DOHH2 (cell line): ENCODE data around the gene TCF3.

ENCODE experiments used
- H3F3A ChIP-seq: fragments of 200-600 bp; sonication (generic), shearing (Covaris generic); 2 replicates; pipeline ENCODE4 v1.6.0; 2016; ENCODE audit warnings: antibody characterized with exemption, mild to moderate bottlenecking; ENCODE audit not compliant: control insufficient read depth, insufficient read depth
- H3K27ac ChIP-seq: fragments of 200-600 bp; sonication (generic); 2 replicates; pipeline ENCODE4 v1.5.1; 2014; ENCODE audit warnings: low read depth, mild to moderate bottlenecking, low read length, moderate library complexity
- H3K27me3 ChIP-seq: fragments of 200-600 bp; sonication (generic); 2 replicates; pipeline ENCODE4 v1.6.1; 2014; ENCODE audit warnings: mild to moderate bottlenecking, low read length, mixed read lengths; ENCODE audit not compliant: control insufficient read depth
- H3K36me3 ChIP-seq: fragments of 200-600 bp; sonication (generic); 2 replicates; pipeline ENCODE4 v1.6.1; 2014; ENCODE audit warnings: mild to moderate bottlenecking, low read length, moderate library complexity, mixed read lengths; ENCODE audit not compliant: control insufficient read depth
- H3K4me1 ChIP-seq: fragments of 200-600 bp; sonication (generic); 2 replicates; pipeline ENCODE4 v1.6.1; 2014; ENCODE audit warnings: mild to moderate bottlenecking, low read length, mixed read lengths; ENCODE audit not compliant: control insufficient read depth
- H3K4me2 ChIP-seq: fragments of 200-600 bp; sonication (generic); 2 replicates; pipeline ENCODE4 v1.6.0; 2014; ENCODE audit warnings: mild to moderate bottlenecking, low read length, moderate library complexity
- H3K4me3 ChIP-seq: fragments of 200-600 bp; sonication (generic); 2 replicates; pipeline ENCODE4 v1.5.1; 2014; ENCODE audit warnings: mild to moderate bottlenecking, low read length, mixed read lengths
- H3K79me2 ChIP-seq: fragments of 200-600 bp; sonication (generic); 2 replicates; pipeline ENCODE4 v1.6.1; 2014; ENCODE audit warnings: mild to moderate bottlenecking, low read length, mixed read lengths; ENCODE audit not compliant: control insufficient read depth
- H3K9me2 ChIP-seq: fragments of 200-600 bp; sonication (generic); replicated peaks from 2 replicates; pipeline ENCODE4 v1.6.1; 2014; ENCODE audit warnings: mild to moderate bottlenecking, low read length, mixed read lengths; ENCODE audit not compliant: control insufficient read depth
- H3K9me3 ChIP-seq: fragments of 200-600 bp; sonication (generic); 2 replicates; pipeline ENCODE4 v1.6.1; 2014; ENCODE audit warnings: antibody characterized with exemption, low read length, mixed read lengths; ENCODE audit not compliant: control insufficient read depth, insufficient read depth
- H4K20me1 ChIP-seq: fragments of 200-600 bp; sonication (generic); 2 replicates; pipeline ENCODE4 v1.6.0; 2014; ENCODE audit warnings: low read depth, mild to moderate bottlenecking, antibody characterized with exemption, low read length, moderate library complexity; ENCODE audit not compliant: control insufficient read depth, insufficient read depth
- EZH2phosphoT487 ChIP-seq: fragments of 200-600 bp; sonication (generic); IDR thresholded peaks from 2 replicates; pipeline ENCODE4 v1.6.1; 2017; ENCODE audit warnings: borderline replicate concordance, mild to moderate bottlenecking, antibody characterized with exemption, low read length, moderate library complexity, mixed read lengths
- TF ChIP-seq, protein P1 (sequence below): fragments of 200-600 bp; sonication (generic); IDR thresholded peaks from one replicate; pipeline ENCODE4 v1.5.1; 2014; ENCODE audit warnings: antibody characterized with exemption, mild to moderate bottlenecking, low read depth, low read length; ENCODE audit not compliant: poor library complexity, severe bottlenecking

TCF3 gene

DNA sequence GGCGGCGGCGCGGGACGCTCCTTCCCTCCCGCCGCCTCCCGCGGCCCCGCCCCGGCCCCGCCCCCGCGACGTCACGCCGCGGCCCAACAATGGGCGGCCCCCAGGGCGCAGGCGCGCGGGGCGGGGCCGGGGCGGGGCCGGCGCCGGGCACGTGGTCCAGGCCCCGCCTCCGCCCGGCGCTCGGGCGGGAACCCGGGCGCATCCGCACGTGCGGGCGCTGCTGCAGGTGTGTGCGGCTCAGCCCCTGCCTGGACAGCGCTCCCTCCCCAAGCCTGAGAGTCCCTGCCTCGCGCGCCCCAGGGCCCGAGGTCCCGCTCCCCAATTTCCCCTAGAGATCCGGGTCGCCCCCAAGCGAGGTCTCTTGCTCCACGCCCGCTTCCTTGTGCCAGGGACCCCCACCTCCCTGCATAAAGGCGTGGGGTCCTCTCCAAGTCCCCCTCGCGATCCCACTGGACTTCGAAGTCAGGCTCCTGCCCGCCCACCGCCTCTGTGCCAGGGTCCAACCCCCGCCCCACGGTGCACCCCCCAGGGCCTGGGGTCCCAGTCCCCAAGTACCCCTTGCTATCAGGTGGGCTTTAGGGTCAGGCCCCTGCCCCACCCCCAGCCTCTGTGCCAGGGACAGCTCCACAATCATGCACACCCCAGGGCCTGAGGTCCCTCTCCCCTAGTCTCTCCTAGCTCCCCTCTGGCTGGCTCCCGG is 83.9 kb downstream of the TCF3 start, which contains the start of gene MEX3D:
TSS of gene MEX3D (minus strand) at position 6 of the 700 bp plus-strand sequence. CDS start 267 bp downstream, outside the sequence.
- peaks cover 19% of the 10 kb centered on the region for H3K4me1 ChIP-seq
- H4K20me1 ChIP-seq, result no peaks in the 10 kb centered on the region
- H3K27ac ChIP-seq, result no peak within 1 kb of the TSS
- peaks cover 3% of the 10 kb centered on the region; the same call in 1 of the 2 replicates for H3K9me3 ChIP-seq
- no peaks in the 10 kb centered on the region for H3K9me2 ChIP-seq
- H3K36me3 ChIP-seq, result no peaks in the 10 kb centered on the region
- H3K4me2 ChIP-seq, result peak within 1 kb of the TSS; percentile 64
- peak within 1 kb of the TSS; percentile 56 for H3K4me3 ChIP-seq
- peaks cover 8% of the 10 kb centered on the region for H3F3A ChIP-seq
- TF ChIP-seq, protein P1, sequence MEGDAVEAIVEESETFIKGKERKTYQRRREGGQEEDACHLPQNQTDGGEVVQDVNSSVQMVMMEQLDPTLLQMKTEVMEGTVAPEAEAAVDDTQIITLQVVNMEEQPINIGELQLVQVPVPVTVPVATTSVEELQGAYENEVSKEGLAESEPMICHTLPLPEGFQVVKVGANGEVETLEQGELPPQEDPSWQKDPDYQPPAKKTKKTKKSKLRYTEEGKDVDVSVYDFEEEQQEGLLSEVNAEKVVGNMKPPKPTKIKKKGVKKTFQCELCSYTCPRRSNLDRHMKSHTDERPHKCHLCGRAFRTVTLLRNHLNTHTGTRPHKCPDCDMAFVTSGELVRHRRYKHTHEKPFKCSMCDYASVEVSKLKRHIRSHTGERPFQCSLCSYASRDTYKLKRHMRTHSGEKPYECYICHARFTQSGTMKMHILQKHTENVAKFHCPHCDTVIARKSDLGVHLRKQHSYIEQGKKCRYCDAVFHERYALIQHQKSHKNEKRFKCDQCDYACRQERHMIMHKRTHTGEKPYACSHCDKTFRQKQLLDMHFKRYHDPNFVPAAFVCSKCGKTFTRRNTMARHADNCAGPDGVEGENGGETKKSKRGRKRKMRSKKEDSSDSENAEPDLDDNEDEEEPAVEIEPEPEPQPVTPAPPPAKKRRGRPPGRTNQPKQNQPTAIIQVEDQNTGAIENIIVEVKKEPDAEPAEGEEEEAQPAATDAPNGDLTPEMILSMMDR, result no peak
- no peak for TF ChIP-seq EZH2phosphoT487
- H3K27me3 ChIP-seq, result peaks cover 10% of the 10 kb centered on the region; the same call in 1 of the 2 replicates
- H3K79me2 ChIP-seq, result 0 out of 2 replicates have a peak, but pooled peaks cover 5% of the 10 kb centered on the region

DNA sequence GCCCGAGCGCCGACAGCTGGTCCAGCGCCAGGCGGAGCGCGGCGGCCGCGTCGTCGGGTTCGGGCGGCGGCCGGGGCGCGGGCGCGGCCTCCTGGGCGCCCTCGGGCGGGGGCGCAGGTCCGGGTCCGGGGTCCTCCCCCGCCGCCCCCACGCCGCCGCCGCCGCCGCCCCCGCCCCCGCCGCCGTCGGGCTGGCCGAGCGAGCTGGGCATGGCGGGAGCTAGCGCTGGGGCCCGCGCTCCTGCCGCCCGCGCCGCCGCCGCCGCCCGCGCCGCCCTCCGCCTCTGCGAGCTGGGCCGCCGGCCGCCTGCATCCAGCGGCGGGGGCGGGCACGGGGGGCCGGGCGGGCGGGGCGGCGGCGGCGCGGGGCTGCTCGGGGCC is 84.6 kb downstream of the TCF3 start:
- Histone ChIP-seq H3K4me2 (no peak overlapping the region), H3K4me3 (no peak overlapping the region), H3K9me3 (peaks cover 3% of the 10 kb centered on the region; the same call in 1 of the 2 replicates)

DNA sequence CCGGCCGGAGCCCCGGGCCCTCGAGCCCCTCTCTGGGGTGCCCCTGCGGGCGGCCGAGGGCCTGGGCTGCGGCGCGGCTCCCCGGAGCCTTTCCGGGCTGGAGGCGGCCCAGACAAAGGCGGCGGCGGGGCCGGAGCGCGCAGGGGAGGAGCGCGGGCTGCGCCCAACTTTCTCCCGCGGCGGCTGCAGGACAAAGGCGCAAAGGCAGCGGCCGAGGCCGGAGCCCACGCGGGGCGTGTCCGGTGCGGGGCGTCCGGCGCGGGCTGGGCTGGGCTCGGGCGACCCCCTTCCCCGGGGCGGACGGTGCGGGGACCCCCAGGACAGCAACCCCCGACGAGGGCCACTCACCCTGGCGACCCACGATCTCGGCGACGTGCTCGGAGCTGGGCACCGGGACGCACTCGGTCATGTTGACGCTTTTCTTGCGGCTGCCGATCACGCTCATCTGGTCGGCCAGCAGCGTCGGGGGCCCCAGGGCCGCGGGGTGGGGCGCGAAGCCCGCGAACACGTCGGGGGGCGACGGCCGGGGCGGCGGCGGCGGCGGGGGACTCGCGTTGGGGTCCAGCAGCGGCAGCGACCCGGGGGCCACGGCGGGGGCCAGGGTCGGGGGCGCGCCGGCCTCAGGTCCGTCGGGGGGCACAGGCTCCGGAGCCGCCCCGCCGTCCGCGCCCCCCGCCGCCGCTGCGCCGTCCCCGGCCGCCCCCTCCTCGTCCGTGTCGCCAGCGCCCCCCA is 85.1 kb downstream of the TCF3 start:
- peak overlapping the region; percentile 56 for H3K4me3 ChIP-seq
- peaks cover 3% of the 10 kb centered on the region; the same call in 1 of the 2 replicates for H3K9me3 ChIP-seq
- H3K36me3 ChIP-seq, result no peaks in the 10 kb centered on the region
- peaks cover 10% of the 10 kb centered on the region; the same call in 1 of the 2 replicates for H3K27me3 ChIP-seq
- no peaks in the 10 kb centered on the region for H3K9me2 ChIP-seq
- H3K4me2 ChIP-seq, result peak overlapping the region; percentile 64
- TF ChIP-seq EZH2phosphoT487, result no peak
- TF ChIP-seq, protein P1, result no peak
- no peak overlapping the region for H3K27ac ChIP-seq
- H4K20me1 ChIP-seq, result no peaks in the 10 kb centered on the region
- peaks cover 19% of the 10 kb centered on the region for H3K4me1 ChIP-seq
- H3F3A ChIP-seq, result peaks cover 7% of the 10 kb centered on the region
- peaks cover 5% of the 10 kb centered on the region; the same call in 1 of the 2 replicates for H3K79me2 ChIP-seq

More for the DNA sequence above, 84.6 kb downstream of the TCF3 start:
- Histone ChIP-seq H3K4me1 (peaks cover 19% of the 10 kb centered on the region), H3K27me3 (peaks cover 10% of the 10 kb centered on the region; the same call in 1 of the 2 replicates), H4K20me1 (no peaks in the 10 kb centered on the region), H3F3A (peaks cover 7% of the 10 kb centered on the region), H3K79me2 (peaks cover 5% of the 10 kb centered on the region; the same call in 1 of the 2 replicates), H3K36me3 (no peaks in the 10 kb centered on the region), H3K9me2 (no peaks in the 10 kb centered on the region), H3K27ac (no peak overlapping the region)
- TF ChIP-seq, protein P1, result no peak
- no peak for TF ChIP-seq EZH2phosphoT487
